ENCODE data around the gene ZNF598. TPM values are rescaled to one million over a fixed set of nuclear protein-coding genes. Genes with fewer than 3 reads are reported as not detected.
A peak's percentile ranks its signal among the peaks of the same experiment; 100 is the strongest.

ZNF598 gene
- total RNA-seq, 1 donor from 2014 or later = 46.0 TPM

DNA sequence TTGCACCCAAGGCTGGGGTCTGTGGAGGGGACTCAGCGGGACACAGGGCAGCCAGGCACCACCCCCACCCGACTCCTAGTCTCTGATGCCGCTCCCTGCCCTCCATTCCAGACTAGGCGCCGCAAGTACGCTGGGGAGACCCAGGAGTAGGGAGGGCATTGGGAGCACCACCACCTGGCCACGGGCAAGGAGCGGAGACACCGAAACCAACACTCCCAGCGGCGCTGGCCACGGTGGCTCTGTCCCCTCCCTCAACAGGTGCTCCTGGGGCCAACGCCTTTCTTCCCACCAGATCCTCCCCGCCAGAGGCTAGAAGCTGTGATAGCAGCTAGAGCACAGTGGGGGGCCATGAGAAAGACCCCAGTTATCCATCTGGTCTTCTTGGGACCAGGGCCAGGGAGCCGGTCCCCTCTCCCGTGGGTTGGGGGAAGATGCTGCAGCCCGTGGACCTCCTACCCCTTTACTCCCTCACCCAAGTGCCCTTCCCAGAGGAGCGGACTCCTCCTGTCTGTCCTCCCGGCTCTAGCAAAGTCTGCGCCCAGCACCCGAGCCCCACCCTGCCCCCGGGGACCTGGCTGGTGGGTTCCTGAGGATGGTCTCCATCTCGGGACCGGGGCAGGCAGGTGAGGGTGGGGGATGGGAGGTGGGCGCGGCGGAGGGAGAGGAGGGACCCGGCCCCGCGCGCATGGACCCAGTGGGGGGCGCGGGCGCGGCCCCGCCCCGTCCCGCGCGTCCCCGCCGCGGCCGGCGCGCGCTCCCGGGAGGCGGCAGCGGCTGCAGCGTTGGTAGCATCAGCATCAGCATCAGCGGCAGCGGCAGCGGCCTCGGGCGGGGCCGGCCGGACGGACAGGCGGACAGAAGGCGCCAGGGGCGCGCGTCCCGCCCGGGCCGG is 20.2 kb downstream of the ZNF598 start, which contains the start of gene SYNGR3:
Gene SYNGR3, plus strand, starts transcription at position 762 of the 892 bp plus-strand sequence. CDS start 133 bp downstream, outside the sequence.
- H3K27ac Mint-ChIP-seq (ENCODE audit: unreplicated experiment) = no peak within 1 kb of the TSS
- peaks cover 3% of the 10 kb centered on the region for H3K36me3 Mint-ChIP-seq (ENCODE audit: low read depth, unreplicated experiment)
- H3K36me3 ChIP-seq (ENCODE audit: insufficient read depth, low read length) = peaks cover 5% of the 10 kb centered on the region
- peak within 1 kb of the TSS; percentile 34 for H2AFZ ChIP-seq (ENCODE audit: low read depth, low read length)
- FAIRE-seq (no peak), DNase-seq (ENCODE audit: low read depth) (no peak)
- TF ChIP-seq, protein P1, sequence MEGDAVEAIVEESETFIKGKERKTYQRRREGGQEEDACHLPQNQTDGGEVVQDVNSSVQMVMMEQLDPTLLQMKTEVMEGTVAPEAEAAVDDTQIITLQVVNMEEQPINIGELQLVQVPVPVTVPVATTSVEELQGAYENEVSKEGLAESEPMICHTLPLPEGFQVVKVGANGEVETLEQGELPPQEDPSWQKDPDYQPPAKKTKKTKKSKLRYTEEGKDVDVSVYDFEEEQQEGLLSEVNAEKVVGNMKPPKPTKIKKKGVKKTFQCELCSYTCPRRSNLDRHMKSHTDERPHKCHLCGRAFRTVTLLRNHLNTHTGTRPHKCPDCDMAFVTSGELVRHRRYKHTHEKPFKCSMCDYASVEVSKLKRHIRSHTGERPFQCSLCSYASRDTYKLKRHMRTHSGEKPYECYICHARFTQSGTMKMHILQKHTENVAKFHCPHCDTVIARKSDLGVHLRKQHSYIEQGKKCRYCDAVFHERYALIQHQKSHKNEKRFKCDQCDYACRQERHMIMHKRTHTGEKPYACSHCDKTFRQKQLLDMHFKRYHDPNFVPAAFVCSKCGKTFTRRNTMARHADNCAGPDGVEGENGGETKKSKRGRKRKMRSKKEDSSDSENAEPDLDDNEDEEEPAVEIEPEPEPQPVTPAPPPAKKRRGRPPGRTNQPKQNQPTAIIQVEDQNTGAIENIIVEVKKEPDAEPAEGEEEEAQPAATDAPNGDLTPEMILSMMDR (IDR thresholded peaks at IDR 0.05; ENCODE audit: insufficient read depth, low read depth, low read length) = no peak
- TF ChIP-seq EZH2 (IDR thresholded peaks at IDR 0.05; ENCODE audit: insufficient read depth, low read length) = peak; percentile 93
- peaks cover 15% of the 10 kb centered on the region for H4K20me1 ChIP-seq (ENCODE audit: insufficient read depth, low read length)
- peaks cover 16% of the 10 kb centered on the region for H3K79me2 ChIP-seq (ENCODE audit: insufficient read depth, low read length)
- H3K27me3 Mint-ChIP-seq (ENCODE audit: low read depth, unreplicated experiment) = peaks cover 17% of the 10 kb centered on the region
- H3K4me3 ChIP-seq (ENCODE audit: insufficient read depth, low read depth, low read length) = no peak within 1 kb of the TSS
- H3K4me3 Mint-ChIP-seq (ENCODE audit: unreplicated experiment) = no peak within 1 kb of the TSS
- H3K27me3 ChIP-seq (ENCODE audit: insufficient read depth, low read length) = peaks cover 25% of the 10 kb centered on the region
- peak within 1 kb of the TSS; percentile 48 for H3K4me2 ChIP-seq (ENCODE audit: low read length)
- peaks cover 3% of the 10 kb centered on the region for H3K9me3 ChIP-seq (ENCODE audit: insufficient read depth, low read depth, low read length)
- H3K4me1 ChIP-seq (ENCODE audit: insufficient read depth, low read length) = peaks cover 24% of the 10 kb centered on the region
- no peaks in the 10 kb centered on the region for H3K4me1 Mint-ChIP-seq (ENCODE audit: low read depth, unreplicated experiment)
- no peaks in the 10 kb centered on the region for H3K9me3 Mint-ChIP-seq (ENCODE audit: unreplicated experiment)
- no peak within 1 kb of the TSS for H3K9ac ChIP-seq (ENCODE audit: low read length)
- H3K27ac ChIP-seq (ENCODE audit: low read depth, low read length) = no peak within 1 kb of the TSS

DNA sequence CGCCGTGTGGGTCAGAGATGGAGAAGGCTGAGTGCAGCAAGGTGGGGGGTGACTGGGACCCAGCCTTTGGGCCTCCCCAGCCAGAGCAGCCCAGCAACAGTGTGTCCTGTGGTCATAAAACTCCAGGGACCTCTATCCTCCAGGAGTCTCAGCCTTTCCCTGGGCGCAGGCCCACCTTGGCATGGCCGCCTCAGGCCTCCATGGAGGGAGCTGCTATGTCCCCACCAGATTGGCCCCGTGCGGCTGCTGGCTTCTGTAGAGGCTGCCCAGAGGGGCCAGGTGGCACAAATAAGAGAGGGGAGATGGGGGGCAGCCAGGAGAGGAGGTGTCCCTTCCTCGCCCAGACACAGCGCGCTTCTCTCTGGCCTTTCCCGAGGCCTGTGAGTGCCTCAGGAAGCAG is 22.4 kb downstream of the ZNF598 start:
- no peak overlapping the region for H3K4me3 Mint-ChIP-seq (ENCODE audit: unreplicated experiment)
- peaks cover 2% of the 10 kb centered on the region for H3K4me1 Mint-ChIP-seq (ENCODE audit: low read depth, unreplicated experiment)
- H2AFZ ChIP-seq (ENCODE audit: low read depth, low read length) = no peak overlapping the region
- TF ChIP-seq EZH2 (IDR thresholded peaks at IDR 0.05; ENCODE audit: insufficient read depth, low read length) = no peak
- TF ChIP-seq, protein P1 (IDR thresholded peaks at IDR 0.05; ENCODE audit: insufficient read depth, low read depth, low read length) = no peak
- no peaks in the 10 kb centered on the region for H3K9me3 ChIP-seq (ENCODE audit: insufficient read depth, low read depth, low read length)
- peaks cover 28% of the 10 kb centered on the region for H3K4me1 ChIP-seq (ENCODE audit: insufficient read depth, low read length)
- H3K27me3 ChIP-seq (ENCODE audit: insufficient read depth, low read length) = peaks cover 34% of the 10 kb centered on the region
- H3K4me2 ChIP-seq (ENCODE audit: low read length) = no peak overlapping the region
- H3K27ac ChIP-seq (ENCODE audit: low read depth, low read length) = no peak overlapping the region
- H3K79me2 ChIP-seq (ENCODE audit: insufficient read depth, low read length) = peaks cover 16% of the 10 kb centered on the region
- peaks cover 26% of the 10 kb centered on the region for H3K27me3 Mint-ChIP-seq (ENCODE audit: low read depth, unreplicated experiment)
- FAIRE-seq = no peak
- no peak overlapping the region for H3K27ac Mint-ChIP-seq (ENCODE audit: unreplicated experiment)
- peaks cover 5% of the 10 kb centered on the region for H3K36me3 ChIP-seq (ENCODE audit: insufficient read depth, low read length)
- no peak overlapping the region for H3K9ac ChIP-seq (ENCODE audit: low read length)
- DNase-seq (ENCODE audit: low read depth) = no peak
- H4K20me1 ChIP-seq (ENCODE audit: insufficient read depth, low read length) = peaks cover 21% of the 10 kb centered on the region
- no peaks in the 10 kb centered on the region for H3K9me3 Mint-ChIP-seq (ENCODE audit: unreplicated experiment)
- peaks cover 2% of the 10 kb centered on the region for H3K36me3 Mint-ChIP-seq (ENCODE audit: low read depth, unreplicated experiment)
- no peak overlapping the region for H3K4me3 ChIP-seq (ENCODE audit: insufficient read depth, low read depth, low read length)

Data from astrocyte (in vitro differentiated cells and primary cell).